HG03558 (cell line): ENCODE measurements around the gene ABHD17C.
A peak's percentile ranks its signal among the peaks of the same experiment; 100 is the strongest.

Experiments used
- ATAC-seq: cut with Tn5 transposase; IDR thresholded peaks from one replicate; pipeline ENCODE4 v1.9.1; 2021; ENCODE audit warnings: moderate number of reproducible peaks; ENCODE audit not compliant: unreplicated experiment; ENCODE audit errors: extremely low read depth

Gene ABHD17C

GRCh38 chr15:80685628-80686027, 9.5 kb upstream of the ABHD17C start:
- no peak for ATAC-seq

DNA sequence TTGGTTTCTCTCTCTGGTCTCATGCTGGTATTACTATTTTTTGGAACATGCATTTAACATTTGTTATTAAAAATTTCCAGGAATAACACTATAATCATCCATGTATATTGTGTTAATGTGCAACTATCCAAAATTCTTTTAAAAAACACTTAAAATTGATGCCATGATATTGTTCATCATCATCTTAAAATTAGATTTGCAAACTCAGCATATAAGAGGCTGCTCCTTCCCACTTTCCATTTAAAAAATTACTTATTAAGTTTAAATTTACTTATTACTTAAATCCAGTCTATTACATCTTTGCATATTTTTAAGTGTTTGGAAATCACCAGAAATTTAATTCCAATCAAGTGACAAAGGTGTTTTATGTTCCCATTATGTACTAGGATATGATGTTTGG, 5.8 kb upstream of the ABHD17C start:
- no peak for ATAC-seq

GRCh38 chr15:80689716-80690115, 5.4 kb upstream of the ABHD17C start:
- ATAC-seq: no peak

DNA sequence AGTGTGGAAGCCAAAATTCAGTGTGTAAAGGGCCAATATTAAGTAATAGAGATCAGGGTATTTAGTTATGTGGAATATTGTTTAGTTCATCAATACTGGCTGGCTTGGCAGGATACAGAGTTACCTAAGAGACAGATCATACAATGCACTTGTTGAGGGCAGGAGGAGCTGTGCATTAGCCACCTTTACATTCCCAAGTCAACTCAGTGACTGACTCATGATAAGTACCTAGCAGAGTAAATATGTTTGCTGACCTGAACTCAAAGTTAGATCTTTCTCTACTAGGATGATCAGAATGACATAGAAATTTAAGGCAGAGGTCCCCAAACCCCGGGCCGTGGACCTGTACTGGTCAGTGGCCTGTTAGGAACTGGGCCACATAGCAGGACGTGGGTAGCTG, 3.5 kb upstream of the ABHD17C start:
- ATAC-seq: no peak

DNA sequence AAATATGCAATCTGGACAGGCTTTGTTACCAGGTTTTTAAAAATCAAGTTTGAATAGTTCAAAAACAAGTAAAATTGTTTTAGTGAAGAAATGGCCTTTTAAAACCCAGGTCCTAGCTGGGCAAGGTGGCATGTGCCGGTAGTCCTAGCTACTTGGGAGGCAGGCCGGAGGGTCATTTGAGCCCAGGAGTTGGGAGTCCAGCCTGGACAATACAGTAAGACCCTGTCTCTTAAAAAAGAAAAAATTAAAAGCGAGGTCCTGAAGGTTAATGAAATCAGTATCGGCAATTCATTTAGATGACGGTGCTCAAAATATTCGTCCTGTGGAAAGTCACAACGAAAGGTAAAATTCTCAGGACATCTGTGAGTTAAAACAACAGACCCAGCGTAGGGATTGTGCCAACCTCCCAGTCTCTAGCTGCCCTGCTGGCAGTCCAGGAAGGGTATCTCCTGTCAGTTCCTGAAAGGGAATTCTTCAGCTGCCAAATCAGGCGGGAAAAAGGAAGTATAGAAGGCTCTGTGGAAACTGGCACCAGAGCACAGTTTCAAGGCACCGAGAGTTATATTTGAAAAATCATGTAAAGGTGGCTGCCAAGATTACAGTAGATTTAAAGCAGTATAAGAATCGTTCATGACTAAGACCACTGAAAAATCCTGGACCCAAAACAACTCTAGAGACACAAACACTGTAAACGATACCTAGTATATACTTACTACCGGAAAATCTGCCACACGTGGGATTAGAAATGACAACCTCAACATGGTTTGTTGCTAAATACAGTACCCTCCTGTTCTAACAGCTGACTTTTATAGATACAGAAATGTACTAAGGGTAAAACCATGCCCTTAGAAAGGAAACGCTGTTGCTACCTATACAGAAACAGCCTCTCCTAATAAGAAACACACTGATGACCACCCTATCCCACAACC, 1.2 kb upstream of the ABHD17C start:
- no peak for ATAC-seq

DNA sequence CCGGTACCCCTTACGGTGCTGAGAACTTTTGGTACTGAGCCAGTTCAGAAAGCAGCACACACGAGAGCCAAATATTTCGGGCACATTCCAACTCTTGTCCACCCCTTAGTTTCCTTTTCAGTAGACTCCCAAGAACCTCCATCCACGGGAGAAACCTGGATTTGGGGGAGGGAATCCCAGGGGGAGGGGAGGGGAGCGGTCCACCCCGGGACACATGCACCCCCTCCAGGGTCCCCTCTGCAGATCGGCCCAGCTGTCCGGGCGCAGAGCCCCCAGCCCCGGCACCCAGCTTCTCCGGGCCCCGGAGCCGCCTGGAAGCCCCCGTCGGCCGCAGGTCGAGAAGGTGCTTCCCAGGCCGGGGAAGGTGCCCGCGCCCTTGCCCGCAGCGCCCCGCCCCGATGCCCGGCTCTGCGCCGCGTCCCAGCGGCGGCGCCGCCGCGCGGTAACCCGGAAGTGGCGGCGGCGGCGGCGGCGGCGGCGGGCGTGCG, 455 bp upstream of the ABHD17C start:
- ATAC-seq: peak; percentile 16

- no peak for ATAC-seq
Observed at GRCh38 chr15:80695911-80696661, 976 bp downstream of the ABHD17C start.

DNA sequence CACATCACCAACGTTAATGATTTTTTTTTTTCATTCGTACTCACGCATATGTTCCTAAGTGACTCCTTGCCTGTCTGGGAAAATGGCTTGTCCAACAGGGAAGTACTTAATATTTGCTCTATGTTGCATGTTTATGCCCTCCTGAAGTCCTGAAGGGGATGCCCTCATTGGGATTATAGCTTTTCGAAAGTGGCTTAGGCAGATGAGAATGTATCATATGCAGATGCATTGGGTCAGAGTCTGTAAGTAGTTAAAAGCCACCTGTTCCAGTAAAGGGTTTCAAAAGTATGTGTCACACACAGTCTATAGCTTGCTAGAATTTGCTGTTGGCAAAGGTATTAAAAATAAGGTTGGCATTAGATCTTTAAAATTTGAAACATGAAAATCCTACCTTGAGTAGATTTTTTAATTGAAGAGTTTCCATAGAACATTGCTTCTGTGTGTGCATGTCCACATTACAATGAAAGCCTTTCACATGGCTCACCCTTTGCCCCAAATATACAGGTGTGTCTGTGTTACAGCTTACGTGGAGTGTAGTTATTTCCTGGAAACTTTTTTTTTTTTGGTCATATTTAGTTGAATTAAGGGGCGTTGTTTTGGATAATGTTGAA, 2.1 kb downstream of the ABHD17C start:
- ATAC-seq: no peak

- ATAC-seq: no peak
Observed at GRCh38 chr15:80698676-80699075, 3.6 kb downstream of the ABHD17C start.

DNA sequence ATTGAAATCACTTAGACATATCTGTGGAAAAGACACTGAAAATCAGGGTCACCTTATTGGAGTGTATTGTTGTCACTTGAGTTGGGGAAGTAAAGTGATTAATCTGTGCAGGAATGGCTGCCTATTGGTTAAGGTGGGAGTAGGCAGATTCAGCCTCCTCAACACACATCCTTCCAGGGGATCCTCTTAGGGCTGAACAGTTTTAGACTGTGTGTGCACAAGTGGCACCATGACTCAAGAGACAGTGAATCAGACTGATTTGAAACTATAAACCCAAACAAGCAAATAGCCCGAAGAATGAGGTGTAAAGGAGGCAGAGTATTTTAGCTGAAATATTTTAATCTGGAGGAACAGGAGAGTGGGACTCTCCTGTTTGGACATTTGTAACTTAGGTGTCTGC, 4.9 kb downstream of the ABHD17C start:
- no peak for ATAC-seq

GRCh38 chr15:80701676-80702311, 6.7 kb downstream of the ABHD17C start:
- no peak for ATAC-seq

DNA sequence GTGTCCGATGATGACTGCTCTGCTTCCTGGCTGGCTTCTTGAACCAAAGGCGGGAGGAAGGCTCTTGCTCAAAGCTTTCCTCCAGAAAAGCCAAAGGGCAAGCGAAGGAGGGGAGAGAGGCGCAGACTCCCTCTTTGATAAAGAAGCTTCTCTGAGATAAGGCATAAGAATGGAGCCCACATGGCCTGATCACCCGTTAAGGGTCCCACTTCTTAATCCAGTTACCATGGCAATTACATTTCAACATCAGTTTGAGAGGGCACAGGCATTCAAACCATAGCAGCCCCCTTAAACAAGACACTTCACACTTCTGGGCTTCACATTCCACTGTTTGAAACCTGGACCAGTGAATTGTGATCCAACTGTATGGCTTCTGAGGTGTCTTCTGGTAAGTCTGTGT, 8.0 kb downstream of the ABHD17C start:
- no peak for ATAC-seq

- no peak for ATAC-seq
Observed at GRCh38 chr15:80703965-80704364, 8.9 kb downstream of the ABHD17C start.

DNA sequence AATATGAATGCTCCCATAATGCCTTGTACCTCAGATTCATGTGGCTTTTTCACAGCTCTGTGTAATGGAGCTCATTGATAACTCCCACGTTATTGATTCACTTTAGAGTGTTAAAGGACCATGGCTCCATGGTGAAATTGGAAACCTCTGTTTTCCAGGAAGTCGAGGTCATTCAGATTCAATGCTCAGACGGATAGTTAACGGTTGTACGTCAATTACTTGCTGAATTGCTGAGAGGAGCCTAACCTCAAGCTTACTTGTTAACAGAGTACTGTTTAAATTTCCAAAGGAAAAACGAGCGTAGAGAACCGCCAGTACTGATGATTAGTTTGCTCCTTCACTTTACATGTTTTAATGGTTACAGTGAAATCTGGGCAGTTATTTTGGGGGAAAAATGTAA, 11.1 kb downstream of the ABHD17C start:
- no peak for ATAC-seq

- ATAC-seq: no peak
Observed at GRCh38 chr15:80709542-80709941, 14.4 kb downstream of the ABHD17C start.

DNA sequence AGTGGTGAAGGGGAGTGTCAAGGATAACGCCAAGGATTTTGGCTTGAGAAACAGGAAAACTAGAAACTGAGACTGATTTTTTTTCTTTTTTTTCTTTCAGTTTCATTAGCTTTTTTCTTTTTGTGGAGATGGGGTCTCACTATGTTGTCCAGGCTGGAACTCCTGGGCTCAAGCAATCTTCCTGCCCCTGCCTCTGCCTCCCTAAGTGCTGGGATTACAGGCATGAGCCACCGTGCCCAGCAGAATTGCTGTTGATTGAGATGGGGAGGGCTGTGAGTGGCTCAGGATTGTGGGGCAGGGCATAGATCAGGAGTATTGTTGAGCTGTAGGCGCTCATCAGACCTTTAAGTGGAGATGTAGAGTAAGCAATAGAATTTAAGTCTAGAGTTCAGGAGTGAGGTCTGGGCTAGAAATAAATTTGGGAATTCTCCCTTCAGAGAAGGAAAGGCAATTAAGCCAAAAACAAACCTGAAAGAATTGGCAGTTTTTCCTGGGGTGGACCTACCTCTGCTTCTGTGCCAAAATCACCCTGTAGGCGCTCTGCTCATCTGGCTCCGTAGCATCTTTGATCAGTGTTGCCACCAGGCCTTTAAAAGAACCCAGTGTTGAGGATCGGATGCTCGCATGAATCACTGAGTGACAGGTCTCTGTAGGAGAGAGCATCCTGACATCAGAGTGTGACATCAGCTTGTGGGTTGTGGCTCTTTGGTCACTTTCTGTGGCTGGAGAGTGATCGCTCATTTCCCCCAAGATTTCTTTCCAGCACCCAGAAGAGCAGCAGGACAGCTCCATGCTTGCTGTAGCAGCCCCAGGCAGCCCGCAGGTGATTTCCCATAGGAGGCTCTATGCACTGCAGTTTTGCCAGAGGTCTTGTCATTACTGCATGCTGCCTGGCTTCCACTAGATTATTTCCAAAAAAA, 15.8 kb downstream of the ABHD17C start:
- no peak for ATAC-seq

GRCh38 chr15:80711886-80712285, 16.8 kb downstream of the ABHD17C start:
- no peak for ATAC-seq

- ATAC-seq: no peak
Observed at GRCh38 chr15:80712956-80713355, 17.8 kb downstream of the ABHD17C start.

GRCh38 chr15:80721476-80721875, 26.4 kb downstream of the ABHD17C start:
- ATAC-seq: no peak
